AG04450 (cell line): ENCODE data around the gene KRTAP24-1. TPM values are rescaled to one million over a fixed set of nuclear protein-coding genes. Genes with fewer than 3 reads are reported as not detected.

Source experiments
- CTCF ChIA-PET: fragments of 300-600, 350-600 bp; formaldehyde crosslinking; extraction: SDS; loops from one replicate; lab custom pipeline; 2022; ENCODE audit warnings: antibody characterized with exemption, inconsistent platforms; lab: Charles Lee
- POLR2A ChIA-PET: fragments of 350-600 bp; formaldehyde crosslinking; extraction: SDS; loops from one replicate; lab custom pipeline; 2021; ENCODE audit warnings: antibody characterized with exemption, inconsistent platforms; lab: Yijun Ruan, JAX
- DNase-seq: peaks from one replicate; pipeline ENCODE4 v3.0.0-alpha.2; 2011; ENCODE audit warnings: low read depth, low spot score
- H3K27ac ChIP-seq: one replicate; pipeline ENCODE4 v1.5.1; 2012; ENCODE audit warnings: low read depth, low read length, control low read depth
- H3K27me3 ChIP-seq: one replicate; pipeline ENCODE4 v1.6.0; 2012; ENCODE audit warnings: low read length; ENCODE audit not compliant: control insufficient read depth, insufficient read depth
- H3K4me3 ChIP-seq: 2 replicates; pipeline ENCODE4 v1.5.1; 2011; ENCODE audit warnings: mild to moderate bottlenecking, low read depth, low read length, control low read depth
- H3K9me3 ChIP-seq: 2 replicates; pipeline ENCODE4 v1.5.1; 2012; ENCODE audit warnings: low read length; ENCODE audit not compliant: control insufficient read depth, insufficient read depth
- polyA plus RNA-seq: library from polyadenylated mRNA; depleted of rRNA; stranded (reverse); fragments of >200 nt; gene quantifications from 2 replicates; pipeline ENCODE4 v1.2.3, GENCODE V29; 2011
- TF ChIP-seq, protein P1 (sequence below): IDR thresholded peaks from 2 replicates; pipeline ENCODE4 v1.5.1; 2011; ENCODE audit warnings: low read depth, low read length, control low read depth, inconsistent platforms

Gene KRTAP24-1
- polyA plus RNA-seq, 1 experiment = not detected

GRCh38 chr21:30251781-30252180 is 31.0 kb downstream of the KRTAP24-1 start:
- Histone ChIP-seq H3K27me3 (no peaks in the 10 kb centered on the region), H3K9me3 (peaks cover 5% of the 10 kb centered on the region; the same call in 1 of the 2 replicates), H3K27ac (no peak overlapping the region), H3K4me3 (no peak overlapping the region)
- ChIA-PET CTCF (no interaction called here), POLR2A (no interaction called here)
- TF ChIP-seq, protein P1, sequence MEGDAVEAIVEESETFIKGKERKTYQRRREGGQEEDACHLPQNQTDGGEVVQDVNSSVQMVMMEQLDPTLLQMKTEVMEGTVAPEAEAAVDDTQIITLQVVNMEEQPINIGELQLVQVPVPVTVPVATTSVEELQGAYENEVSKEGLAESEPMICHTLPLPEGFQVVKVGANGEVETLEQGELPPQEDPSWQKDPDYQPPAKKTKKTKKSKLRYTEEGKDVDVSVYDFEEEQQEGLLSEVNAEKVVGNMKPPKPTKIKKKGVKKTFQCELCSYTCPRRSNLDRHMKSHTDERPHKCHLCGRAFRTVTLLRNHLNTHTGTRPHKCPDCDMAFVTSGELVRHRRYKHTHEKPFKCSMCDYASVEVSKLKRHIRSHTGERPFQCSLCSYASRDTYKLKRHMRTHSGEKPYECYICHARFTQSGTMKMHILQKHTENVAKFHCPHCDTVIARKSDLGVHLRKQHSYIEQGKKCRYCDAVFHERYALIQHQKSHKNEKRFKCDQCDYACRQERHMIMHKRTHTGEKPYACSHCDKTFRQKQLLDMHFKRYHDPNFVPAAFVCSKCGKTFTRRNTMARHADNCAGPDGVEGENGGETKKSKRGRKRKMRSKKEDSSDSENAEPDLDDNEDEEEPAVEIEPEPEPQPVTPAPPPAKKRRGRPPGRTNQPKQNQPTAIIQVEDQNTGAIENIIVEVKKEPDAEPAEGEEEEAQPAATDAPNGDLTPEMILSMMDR = no peak
- DNase-seq = no peak

GRCh38 chr21:30249936-30250335 is 32.8 kb downstream of the KRTAP24-1 start:
- Histone ChIP-seq H3K9me3 (peaks cover 3% of the 10 kb centered on the region; the same call in 1 of the 2 replicates), H3K4me3 (no peak overlapping the region), H3K27ac (no peak overlapping the region), H3K27me3 (no peaks in the 10 kb centered on the region)
- TF ChIP-seq, protein P1 = no peak
- POLR2A ChIA-PET = no interaction called here
- CTCF ChIA-PET = no interaction called here
- DNase-seq = no peak

DNA sequence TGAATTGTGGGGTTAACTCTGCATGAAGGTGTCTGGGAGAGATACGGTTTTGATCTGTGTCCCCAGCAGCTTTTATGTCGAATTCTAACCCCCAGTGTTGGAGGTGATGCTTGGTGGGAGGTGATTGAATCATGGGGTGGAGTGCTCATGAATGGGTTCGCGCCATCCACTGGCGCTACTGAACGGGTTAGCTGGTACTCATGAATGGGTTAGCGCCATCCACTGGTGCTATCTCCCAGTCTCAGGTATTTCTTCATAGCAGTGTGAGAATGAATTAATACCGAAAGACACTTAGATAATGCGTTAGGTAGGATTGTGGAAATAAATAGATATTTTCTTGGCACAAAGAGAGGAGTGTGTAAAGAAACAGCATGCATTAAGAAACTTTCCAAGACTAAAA is 33.9 kb downstream of the KRTAP24-1 start:
- no peak overlapping the region for H3K27ac ChIP-seq
- H3K27me3 ChIP-seq = no peaks in the 10 kb centered on the region
- ChIA-PET POLR2A (no interaction called here), CTCF (no interaction called here)
- H3K4me3 ChIP-seq = no peak overlapping the region
- TF ChIP-seq, protein P1 = no peak
- no peak for DNase-seq
- H3K9me3 ChIP-seq = peaks cover 6% of the 10 kb centered on the region; the same call in 1 of the 2 replicates

GRCh38 chr21:30245061-30245460 is 37.7 kb downstream of the KRTAP24-1 start:
- no peak overlapping the region for H3K27ac ChIP-seq
- DNase-seq = no peak
- H3K9me3 ChIP-seq = peaks cover 22% of the 10 kb centered on the region
- CTCF ChIA-PET = no interaction called here
- no peak overlapping the region for H3K4me3 ChIP-seq
- POLR2A ChIA-PET = no interaction called here
- no peaks in the 10 kb centered on the region for H3K27me3 ChIP-seq
- TF ChIP-seq, protein P1 = no peak

DNA sequence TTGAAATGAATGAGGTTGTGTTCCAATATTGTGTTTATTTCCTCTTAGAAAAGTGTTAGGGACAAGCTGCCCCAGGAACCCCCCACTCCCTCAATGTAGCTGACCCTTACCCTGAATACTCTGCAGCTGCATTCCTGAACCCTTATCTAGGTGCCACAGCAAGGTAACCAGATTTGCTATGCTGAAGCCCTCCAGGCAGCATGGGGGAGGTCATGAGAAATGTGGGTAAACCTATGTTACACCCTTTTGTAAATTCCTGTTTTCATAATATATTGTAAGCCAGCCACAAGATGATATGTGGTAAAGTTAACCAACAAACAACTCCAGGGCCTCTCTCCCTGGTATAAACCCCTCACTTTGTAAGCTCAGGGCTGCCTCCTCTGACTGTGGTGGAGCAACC is 39.1 kb downstream of the KRTAP24-1 start:
- DNase-seq = no peak
- ChIA-PET POLR2A (no interaction called here), CTCF (no interaction called here)
- TF ChIP-seq, protein P1 = no peak
- Histone ChIP-seq H3K27ac (no peak overlapping the region), H3K27me3 (no peaks in the 10 kb centered on the region), H3K4me3 (no peak overlapping the region), H3K9me3 (peaks cover 19% of the 10 kb centered on the region)
